ENCODE measurements around the gene ERGIC1. TPM values are rescaled to one million over a fixed set of nuclear protein-coding genes. Genes with fewer than 3 reads are reported as not detected.

Gene ERGIC1
- total and polyA plus RNA-seq, 2 of the 8 experiments (the other 6 are each of a cell fraction or from before 2014, with no cell fraction given) = 95.3 to 106 TPM

GRCh38 chr5:172789687-172790495 lies 44.2 kb upstream of the ERGIC1 start:
- no peak overlapping the region for H3K14ac ChIP-seq (ENCODE audit: insufficient read length)
- POLR2A ChIA-PET (ENCODE audit: partially characterized antibody) = interaction anchor here (5.3 kb wide), 1 partner anchor 19 kb away, joined by 36 read pairs; the partner anchor contains the start of gene DUSP1
- no peaks in the 10 kb centered on the region for H3K36me3 ChIP-seq (ENCODE audit: control insufficient read depth in 2 of 4, insufficient read depth in 4 of 4, low read length in 3 of 4)
- no peak overlapping the region for H2BK12ac ChIP-seq (ENCODE audit: low read depth, low read length)
- TF ChIP-seq KDM1A (IDR thresholded peaks at IDR 0.05; ENCODE audit: borderline replicate concordance, low read length) (no peak), POLR2A (IDR thresholded peaks at IDR 0.05; ENCODE audit: control extremely low read depth in 1 of 2, low read depth in 2 of 2, low read length in 2 of 2) (no peak), SRF (IDR thresholded peaks at IDR 0.05; ENCODE audit: low read depth, low read length) (no peak), USF2 (IDR thresholded peaks at IDR 0.05; ENCODE audit: low read length) (peak; percentile 41; the same call in 1 of the 2 replicates), GABPA (IDR thresholded peaks at IDR 0.05; ENCODE audit: borderline replicate concordance, insufficient read depth, low read length) (no peak)
- DNase-seq (ENCODE audit: low read depth in 1 of 2, low spot score in 2 of 2) (no peak), FAIRE-seq (no peak)
- H3K23me2 ChIP-seq (ENCODE audit: low read depth, low read length) = no peaks in the 10 kb centered on the region
- no peak overlapping the region for H3K23ac ChIP-seq (ENCODE audit: insufficient read length)
- no peaks in the 10 kb centered on the region for H3K79me1 ChIP-seq (ENCODE audit: low read depth, low read length)
- no peak overlapping the region for H3K4me2 ChIP-seq (ENCODE audit: insufficient read depth in 1 of 2, low read depth in 2 of 2, low read length in 2 of 2)
- H3K9me3 ChIP-seq (ENCODE audit: insufficient read depth in 2 of 2, low read depth in 1 of 2, low read length in 1 of 2) = no peaks in the 10 kb centered on the region
- no peak overlapping the region for H4K91ac ChIP-seq (replicated peaks; ENCODE audit: insufficient read length, low read length)
- H3K4me1 ChIP-seq (replicated peaks in 1 of 4; ENCODE audit: control insufficient read depth in 3 of 4, insufficient read depth in 4 of 4, low read length in 3 of 4) = peaks cover 0 to 3% (median 0%) of the 10 kb centered on the region in 4 experiments; a peak in 4 of 7 replicates
- no peak overlapping the region for H3K4ac ChIP-seq (replicated peaks; ENCODE audit: insufficient read length, low read depth, low read length)
- H2BK20ac ChIP-seq (ENCODE audit: low read length) = no peak overlapping the region
- H3K27me3 ChIP-seq (replicated peaks in 1 of 4; ENCODE audit: control insufficient read depth in 3 of 4, extremely low read depth in 1 of 4, insufficient read depth in 3 of 4, low read length in 3 of 4) = peaks cover 0 to 2% (median 0%) of the 10 kb centered on the region in 4 experiments; a peak in 3 of 7 replicates
- no peak overlapping the region for H2BK15ac ChIP-seq (ENCODE audit: low read length)
- H3K4me3 ChIP-seq (ENCODE audit: extremely low read depth in 1 of 4, insufficient read depth in 2 of 4, low read depth in 3 of 4, low read length in 4 of 4) = no peak overlapping the region
- H2BK5ac ChIP-seq (ENCODE audit: low read depth, low read length) = no peak overlapping the region
- H4K5ac ChIP-seq (ENCODE audit: insufficient read length, low read depth, low read length) = no peak overlapping the region
- WGBS, 2 experiments (ENCODE audit: extremely low coverage in 1 of 2, insufficient coverage in 1 of 2, insufficient read length in 1 of 2, insufficient replicate concordance in 2 of 2, low coverage in 1 of 2, low lambda C conversion rate in 2 of 2, missing lambda C conversion rate in 1 of 2) = 95% methylated on average over 9 of the region's 9 CpGs; no CpG with 5 or more reads in 1 of the 2 experiments
- no peak overlapping the region for H4K8ac ChIP-seq (ENCODE audit: extremely low read depth, insufficient read depth, low read length)
- no peak overlapping the region for H3K56ac ChIP-seq (replicated peaks; ENCODE audit: insufficient read length, low read depth, low read length)
- no peak overlapping the region for H2BK120ac ChIP-seq (replicated peaks; ENCODE audit: low read depth, low read length)
- H4K20me1 ChIP-seq (replicated peaks in 1 of 2; ENCODE audit: control insufficient read depth in 1 of 2, insufficient read depth in 2 of 2, low read length in 2 of 2) = no peaks in the 10 kb centered on the region
- CTCF ChIA-PET (ENCODE audit: partially characterized antibody) = interaction anchor here (0.7 to 1.7 kb wide), 5 partner anchors 65 to 142 kb away, joined by 3 to 6 read pairs (median 3); no protein-coding TSS in a partner anchor
- no peak overlapping the region for H3K27ac ChIP-seq (ENCODE audit: low read depth, low read length)
- H3K9ac ChIP-seq (replicated peaks in 1 of 4; ENCODE audit: extremely low read depth in 1 of 4, low read depth in 3 of 4, low read length in 3 of 4) = no peak overlapping the region
- H2AK5ac ChIP-seq (ENCODE audit: low read depth, low read length) = no peak overlapping the region
- H3K18ac ChIP-seq (ENCODE audit: extremely low read depth, low read length) = no peak overlapping the region
- H2AFZ ChIP-seq (ENCODE audit: low read length) = no peak overlapping the region
- no peaks in the 10 kb centered on the region for H3K79me2 ChIP-seq (ENCODE audit: control insufficient read depth in 1 of 2, insufficient read depth in 2 of 2, low read length in 2 of 2)
